Right lobe of liver (tissue), 6 donors: ENCODE data around the gene GRK1. TPM values are rescaled to one million over a fixed set of nuclear protein-coding genes. Genes with fewer than 3 reads are reported as not detected.

Source experiments
- ATAC-seq, 4 donors: fragments of 200-7000 bp; cut with Tn5 transposase; one replicate each; pipeline ENCODE4 v1.9.1; 2020; ENCODE audit warnings: mild to moderate bottlenecking in 4 of 4, moderate library complexity in 4 of 4
- DNase-seq, 3 donors: peaks; one replicate each; pipeline ENCODE4 v3.0.0-alpha.2; 2020
- H3K27ac ChIP-seq, 3 donors: fragments of 200-600 bp; one replicate each; pipeline ENCODE4 v1.8.0; 2022
- H3K27me3 ChIP-seq, 2 donors: fragments of 200-600 bp; one replicate each; pipeline ENCODE4 v1.8.0; 2022
- H3K36me3 ChIP-seq, 4 donors: fragments of 200-600 bp; sonication (generic) in 1 of 4; one replicate each; pipeline versions ENCODE4 v1.5.1 to v1.8.0; 2017 to 2022; ENCODE audit warnings: control low read depth in 1 of 4
- H3K4me1 ChIP-seq, 4 donors: fragments of 200-600 bp; sonication (generic) in 1 of 4; one replicate each; pipeline versions ENCODE4 v1.5.1 to v1.8.0; 2017 to 2022; ENCODE audit warnings: control low read depth in 1 of 4
- H3K4me3 ChIP-seq, 3 donors: fragments of 200-600 bp; one replicate each; pipeline ENCODE4 v1.8.0; 2022
- H3K9me3 ChIP-seq, 4 donors: fragments of 200-600 bp; sonication (generic) in 1 of 4; one replicate each; pipeline versions ENCODE4 v1.5.1 to v1.8.0; 2017 to 2022; ENCODE audit warnings: control low read depth in 1 of 4
- CTCF ChIP-seq, 4 donors: fragments of 200-600 bp in 3 of 4; fragments of 450-650 bp in 1 of 4; IDR thresholded peaks; one replicate each; pipeline versions ENCODE4 v1.5.1 to v1.8.0; 2016 to 2022; ENCODE audit warnings: antibody characterized with exemption in 4 of 4, mild to moderate bottlenecking in 2 of 4
- POLR2A ChIP-seq: fragments of 450-650 bp; IDR thresholded peaks from one replicate; pipeline ENCODE4 v1.6.1; 2017; ENCODE audit warnings: antibody characterized with exemption, mild to moderate bottlenecking
- WGBS: methylation state at CpG from one replicate; pipeline ENCODE4 v1.1.6; 2018; ENCODE audit warnings: low coverage, low lambda C conversion rate; ENCODE audit not compliant: insufficient coverage; ENCODE audit errors: missing lambda C conversion rate; 5-methylcytosine and 5-hydroxymethylcytosine counted together
- intact Hi-C, 2 donors: fragments of 100-400 bp; cut with DNase I; formaldehyde crosslinking; loops; one replicate each; pipeline versions ENCODE4 v1.11.2 to v1.14.1; 2022
- total RNA-seq, 6 experiments: library from RNA; depleted of rRNA in 2 of 6; stranded (reverse); fragments of >200 nt in 2 of 6; fragmentation: NEBNext Ultra II Directional in 3 of 6; extraction: Animal tissue kit (Norgen Biotek cat#: 25700) in 3 of 6; gene quantifications; one replicate each; pipeline versions ENCODE4 v1.1.0 to v1.2.4, GENCODE V29; 2016 to 2023
- donor health status: DM: no; HTN: yes; CAD: no.
- donor health status: DM: no; HTN: no; CAD: no.
- donor health status: DM: no; HTN: no; CAD: no.
- donor health status: DM: no; HTN: yes; CAD: no.
- donor health status: DM: no; HTN: yes; CAD: no.

The GRK1 gene
- total RNA-seq, 6 experiments from 2014 or later = not detected

GRCh38 chr13:113638173-113638746, 28.8 kb upstream of the GRK1 start:
- WGBS = 95% methylated on average over 36 of the region's 37 CpGs
- peak in 2 of 3 donors; percentile 18 to 37 for DNase-seq
- peaks cover 0 to 55% (median 15%) of the 10 kb centered on the region in 4 donors for H3K36me3 ChIP-seq

GRCh38 chr13:113638806-113639205, 28.2 kb upstream of the GRK1 start:
- Histone ChIP-seq H3K36me3 (peaks cover 0 to 50% (median 15%) of the 10 kb centered on the region in 4 donors), H3K4me3 (no peak overlapping the region), H3K9me3 (no peaks in the 10 kb centered on the region), H3K4me1 (no peaks in the 10 kb centered on the region), H3K27ac (no peak overlapping the region), H3K27me3 (no peaks in the 10 kb centered on the region)
- ATAC-seq = no peak
- intact Hi-C loops = no loop called here
- peak in 2 of 3 donors; percentile 14 to 15 for DNase-seq
- WGBS = 94% methylated on average over 5 of the region's 8 CpGs
- TF ChIP-seq CTCF (IDR thresholded peaks at IDR 0.05) = no peak
- TF ChIP-seq POLR2A = no peak

More at GRCh38 chr13:113638173-113638746, 28.8 kb upstream of the GRK1 start:
- TF ChIP-seq POLR2A = no peak
- TF ChIP-seq CTCF (IDR thresholded peaks at IDR 0.05) = no peak
- intact Hi-C loops = no loop called here
- ATAC-seq = no peak
- Histone ChIP-seq H3K4me3 (no peak overlapping the region), H3K27ac (no peak overlapping the region), H3K27me3 (no peaks in the 10 kb centered on the region), H3K9me3 (no peaks in the 10 kb centered on the region), H3K4me1 (no peaks in the 10 kb centered on the region)

- Histone ChIP-seq H3K9me3 (no peaks in the 10 kb centered on the region), H3K4me1 (no peaks in the 10 kb centered on the region), H3K4me3 (no peak overlapping the region), H3K27ac (no peak overlapping the region), H3K36me3 (peaks cover 0 to 42% (median 15%) of the 10 kb centered on the region in 4 donors), H3K27me3 (no peaks in the 10 kb centered on the region)
- DNase-seq (peak in 1 of 3 donors; percentile 33), ATAC-seq (no peak)
- TF ChIP-seq CTCF (IDR thresholded peaks at IDR 0.05) = no peak
- no peak for TF ChIP-seq POLR2A
- 96% methylated on average over 16 of the region's 27 CpGs for WGBS
- intact Hi-C loops = no loop called here
These were observed 27.3 kb upstream of the GRK1 start for GRCh38 chr13:113639616-113640262.

GRCh38 chr13:113641426-113641825, 25.6 kb upstream of the GRK1 start:
- DNase-seq = peak in 1 of 3 donors; percentile 26
- ATAC-seq = no peak
- Histone ChIP-seq H3K4me1 (peaks cover 0 to 7% (median 0%) of the 10 kb centered on the region in 4 donors), H3K27ac (no peak overlapping the region), H3K9me3 (no peaks in the 10 kb centered on the region), H3K36me3 (peaks cover 0 to 29% (median 11%) of the 10 kb centered on the region in 4 donors), H3K27me3 (no peaks in the 10 kb centered on the region), H3K4me3 (no peak overlapping the region)
- 93% methylated on average over 7 of the region's 7 CpGs for WGBS
- no peak for TF ChIP-seq CTCF (IDR thresholded peaks at IDR 0.05)
- TF ChIP-seq POLR2A = no peak
- intact Hi-C loops = no loop called here
